ENCODE measurements around the gene RPS16.

DNA sequence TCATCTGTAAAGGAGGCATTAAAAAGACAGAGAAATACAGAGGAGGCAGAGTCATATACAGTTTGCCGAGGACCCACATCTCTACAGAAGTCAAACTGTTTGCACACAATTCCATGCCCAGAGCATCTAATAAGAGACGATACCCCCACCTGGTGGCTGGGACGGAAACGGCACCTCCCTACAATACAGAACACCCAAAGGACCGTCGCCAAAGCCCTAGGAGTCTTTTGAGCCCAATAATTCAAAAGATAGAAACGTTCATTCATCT lies 24.0 kb downstream of the RPS16 start:
- TF ChIP-seq REST (IDR thresholded peaks at IDR 0.05; ENCODE audit: insufficient read depth in 1 of 2, low read depth in 2 of 2, low read length in 2 of 2) (no peak), POLR2AphosphoS5 (IDR thresholded peaks at IDR 0.05; ENCODE audit: low read depth, low read length) (no peak), FOXP2 (optimal IDR thresholded peaks at IDR 0.05; ENCODE audit: borderline replicate concordance, extremely low read depth, extremely low read length, insufficient read depth) (no peak), SIN3A (IDR thresholded peaks at IDR 0.05; ENCODE audit: borderline replicate concordance, insufficient read depth, low read length) (no peak), TAF1 (IDR thresholded peaks at IDR 0.05; ENCODE audit: borderline replicate concordance, insufficient read depth, low read length) (no peak)

Data from PFSK-1 (cell line).